NK-92 treated with Interleukin-12 subunit alpha and Interleukin-12 subunit beta, amount 100 ng/mL, for 24 hours (cell line): ENCODE data around the gene CDCA3.
"Not testable (repeated sequence)": the region's sequence is repeated elsewhere in the genome, so short reads cannot be mapped to it uniquely, and the experiment has no call there.

Experiments
- DNase-seq: peaks from one replicate; lab custom pipeline; 2025; lab: John Stamatoyannopoulos, UW

CDCA3 gene

DNA sequence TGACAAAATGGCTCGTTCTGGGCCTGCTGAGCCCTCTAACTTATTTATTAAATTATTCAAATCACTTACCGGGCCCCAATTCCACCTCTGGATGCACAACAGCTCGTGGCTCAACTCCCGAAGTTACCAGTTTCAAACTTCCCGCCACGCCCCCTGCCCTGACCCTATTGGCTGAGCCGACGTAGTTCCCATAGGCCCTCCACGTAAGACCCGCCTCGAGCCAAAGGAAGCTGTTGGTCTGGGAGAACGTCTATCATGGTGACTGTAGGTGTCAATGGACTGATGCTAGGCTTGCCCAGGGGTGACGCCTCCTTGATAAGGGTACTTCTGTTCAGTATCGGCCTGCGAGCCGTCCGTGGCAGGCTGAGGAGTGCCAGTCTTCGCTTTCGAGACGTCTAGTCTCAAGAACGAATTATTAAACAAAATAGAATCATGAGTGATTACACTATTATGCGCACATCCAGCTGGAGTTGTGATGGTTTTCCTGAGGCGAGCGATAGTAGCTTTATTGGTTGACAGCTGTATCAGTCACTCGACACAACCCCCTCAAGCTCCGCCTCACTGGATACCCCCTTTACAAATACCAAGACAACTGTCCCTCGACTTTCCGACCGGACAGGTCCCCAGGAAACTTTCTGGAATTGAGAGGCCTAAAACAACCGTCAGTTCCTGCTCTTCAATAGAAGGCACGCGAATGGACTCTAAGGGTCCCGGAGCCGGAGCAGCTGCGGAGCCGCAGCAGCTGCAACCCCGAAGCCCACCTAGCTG, at the start of gene CDCA3:
TSS of gene CDCA3 (minus strand) at position 134 of the 768 bp plus-strand sequence. CDS start 334 bp downstream, outside the sequence.
- DNase-seq = peak; percentile 78

DNA sequence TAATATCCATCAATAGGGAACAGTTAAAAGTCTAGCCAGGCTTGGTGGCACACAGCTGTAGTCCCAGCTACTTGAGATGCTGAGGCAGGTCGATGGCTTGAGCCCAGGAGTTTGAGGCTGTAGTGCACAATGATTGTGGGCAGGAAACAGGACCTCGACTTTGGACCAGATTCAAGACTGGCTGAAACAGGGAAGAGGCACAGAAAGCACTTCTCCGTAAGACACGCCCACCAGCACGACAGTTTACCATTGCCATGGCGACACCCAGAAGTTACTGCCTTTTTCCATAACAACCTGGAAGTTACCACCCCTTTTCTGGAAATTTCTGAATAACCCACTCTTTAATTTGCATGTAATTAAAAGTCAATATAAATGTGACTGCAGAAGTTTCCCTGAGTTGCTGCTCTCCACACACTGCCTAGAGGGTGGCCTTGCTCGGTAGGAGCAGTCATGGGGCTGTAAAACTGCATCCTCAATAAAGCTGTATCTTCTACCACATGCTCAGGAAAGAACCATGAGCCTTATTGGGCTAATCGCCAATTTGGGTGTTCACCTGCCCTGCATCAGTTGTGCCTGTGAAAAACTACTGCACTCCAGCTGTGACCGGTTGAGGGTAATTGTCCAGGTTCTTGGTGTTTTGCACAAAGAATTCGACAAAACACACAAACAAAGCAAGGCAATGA, 48.9 kb upstream of the CDCA3 start:
- DNase-seq = no peak

DNA sequence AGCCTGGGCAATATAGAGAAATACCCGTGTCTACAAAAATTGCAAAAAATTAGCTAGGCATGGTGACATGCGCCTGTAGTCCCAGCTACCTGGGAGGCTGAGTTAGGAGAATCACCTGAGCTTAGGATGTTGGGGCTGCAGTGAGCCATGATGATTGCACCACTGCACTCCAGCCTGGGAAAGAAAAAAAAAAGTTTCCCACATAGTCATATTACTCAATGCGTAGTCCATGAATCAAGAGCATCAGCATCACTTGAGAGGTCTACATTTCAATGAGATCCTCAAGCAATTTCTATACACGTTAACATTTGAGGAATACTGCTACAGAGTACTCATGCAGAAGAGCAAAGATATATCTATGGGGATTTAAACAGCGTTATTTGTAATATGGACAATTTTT, 48.3 kb upstream of the CDCA3 start:
- DNase-seq = no peak

DNA sequence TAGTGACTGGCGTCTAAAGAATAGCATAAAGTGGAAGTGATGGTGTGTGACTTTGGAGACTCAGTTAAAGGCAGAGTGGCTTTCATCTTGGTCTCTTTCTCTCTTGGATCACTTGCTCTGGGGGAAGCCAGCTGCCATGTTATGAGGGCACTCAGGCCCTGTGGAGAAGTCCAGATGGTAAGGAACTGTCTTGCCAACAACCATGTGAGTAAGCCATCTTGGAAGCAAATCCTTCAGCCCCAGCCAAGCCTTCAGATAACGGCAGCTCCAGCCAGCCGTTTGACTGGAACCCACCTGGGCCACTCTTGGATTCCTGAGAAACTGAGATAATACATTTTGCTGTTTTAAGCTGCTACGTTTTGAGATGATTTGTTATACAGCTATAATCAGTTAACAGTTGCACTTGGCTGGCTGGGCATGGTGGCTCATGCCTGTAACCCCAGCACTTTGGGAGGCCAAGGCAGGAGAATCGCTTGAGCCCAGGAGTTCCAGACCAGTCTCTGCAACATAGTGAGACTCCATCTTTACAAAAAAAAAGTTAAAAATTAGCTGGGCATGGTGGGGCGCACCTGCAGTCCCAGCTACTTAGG, 45.9 kb upstream of the CDCA3 start:
- no peak for DNase-seq

DNA sequence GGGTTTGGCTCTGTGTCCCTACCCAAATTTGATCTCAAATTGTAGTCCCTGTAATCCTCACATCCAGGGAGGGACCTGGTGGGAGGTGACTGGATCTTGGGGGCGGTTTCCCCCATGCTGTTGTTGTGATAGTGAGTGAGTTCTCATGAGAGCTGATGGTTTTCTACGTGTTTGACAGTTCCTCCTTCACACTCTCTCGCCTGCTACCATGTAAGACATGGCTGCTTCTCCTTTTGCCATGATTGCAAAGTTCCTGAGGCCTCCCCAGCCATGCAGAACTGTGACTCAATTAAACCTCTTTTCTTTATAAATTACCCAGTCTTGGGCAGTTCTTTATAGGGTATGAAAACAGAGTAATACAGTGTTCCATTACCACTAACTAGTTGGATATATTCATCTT, 43.2 kb upstream of the CDCA3 start:
- DNase-seq = no peak

DNA sequence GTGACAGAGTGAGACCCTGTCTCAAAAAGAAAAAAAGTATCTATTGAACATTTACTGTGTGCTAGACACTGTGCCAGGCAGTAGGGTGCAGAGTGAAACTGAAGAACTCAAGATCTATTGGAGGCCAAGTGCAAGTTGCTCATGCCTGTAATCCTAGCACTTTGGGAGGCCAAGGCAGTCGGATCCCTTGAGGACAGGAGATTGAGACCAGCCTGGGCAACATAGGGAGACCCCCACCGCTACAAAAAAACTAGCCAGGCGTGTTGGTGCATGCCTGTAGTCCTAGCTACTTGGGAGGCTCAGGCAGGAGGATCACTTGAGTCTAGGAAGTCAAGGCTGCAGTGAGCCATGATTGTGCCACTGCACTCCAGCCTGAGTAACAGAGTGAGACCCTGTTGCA, 41.6 kb upstream of the CDCA3 start:
- DNase-seq = not testable (repeated sequence)

DNA sequence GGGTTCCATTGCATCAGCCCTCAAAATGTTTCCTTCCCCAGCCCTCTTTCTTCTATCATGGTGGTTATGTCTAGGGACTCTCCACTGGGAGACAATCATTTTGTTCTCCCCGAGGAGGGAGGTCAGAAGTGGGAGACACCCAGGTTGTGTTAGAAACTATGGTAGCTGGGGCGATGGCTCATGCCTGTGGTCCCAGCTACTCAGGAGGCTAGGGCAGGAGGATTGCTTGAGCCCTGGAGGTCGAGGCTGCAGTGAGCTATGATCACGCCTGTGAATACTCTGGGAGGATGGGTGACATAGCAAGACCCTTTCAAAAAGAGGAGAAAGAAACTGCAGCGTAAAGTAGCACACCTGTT, 40.5 kb upstream of the CDCA3 start:
- no peak for DNase-seq

DNA sequence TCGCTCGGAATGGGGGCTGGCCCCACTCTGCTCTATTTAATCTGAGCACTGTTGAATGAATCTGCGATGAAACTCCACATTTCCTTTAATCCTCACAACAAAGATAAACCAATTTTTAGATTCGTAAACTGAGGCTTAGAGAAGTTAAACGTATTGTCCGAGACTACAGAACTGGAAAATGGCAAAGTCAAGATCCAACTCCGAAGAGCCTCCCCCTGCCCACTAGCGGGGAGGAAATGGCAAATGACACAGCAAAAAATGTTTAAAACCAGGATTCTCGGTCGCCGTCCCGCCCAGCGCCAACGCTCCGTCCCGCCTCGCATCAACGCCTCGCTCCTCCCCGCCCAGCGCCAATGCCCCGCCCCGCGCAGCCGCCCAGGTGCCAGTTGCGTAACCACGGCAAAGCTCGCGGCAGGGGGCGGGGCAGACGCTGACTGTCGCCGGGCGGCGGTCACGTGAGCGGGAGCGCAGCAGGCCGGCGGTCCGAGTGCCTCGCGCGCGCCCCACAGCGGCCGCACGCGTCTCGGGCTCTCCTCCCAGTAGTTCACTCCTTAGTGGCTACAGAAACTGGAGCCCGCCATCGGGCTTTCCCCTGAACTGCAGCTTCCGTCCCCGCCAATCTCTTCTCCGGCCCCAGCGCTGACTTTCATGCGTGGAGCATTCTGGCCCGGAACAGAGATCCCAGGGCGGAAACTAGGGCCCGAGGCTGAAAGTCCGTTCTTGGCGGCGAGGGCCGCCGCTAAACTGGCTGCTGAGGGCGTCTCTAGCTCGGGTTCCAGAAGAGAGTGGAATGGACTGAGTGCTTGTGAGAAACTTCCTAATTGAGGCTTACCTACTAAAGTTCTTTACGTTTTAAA, 39.9 kb upstream of the CDCA3 start:
- DNase-seq = peak; percentile 82

DNA sequence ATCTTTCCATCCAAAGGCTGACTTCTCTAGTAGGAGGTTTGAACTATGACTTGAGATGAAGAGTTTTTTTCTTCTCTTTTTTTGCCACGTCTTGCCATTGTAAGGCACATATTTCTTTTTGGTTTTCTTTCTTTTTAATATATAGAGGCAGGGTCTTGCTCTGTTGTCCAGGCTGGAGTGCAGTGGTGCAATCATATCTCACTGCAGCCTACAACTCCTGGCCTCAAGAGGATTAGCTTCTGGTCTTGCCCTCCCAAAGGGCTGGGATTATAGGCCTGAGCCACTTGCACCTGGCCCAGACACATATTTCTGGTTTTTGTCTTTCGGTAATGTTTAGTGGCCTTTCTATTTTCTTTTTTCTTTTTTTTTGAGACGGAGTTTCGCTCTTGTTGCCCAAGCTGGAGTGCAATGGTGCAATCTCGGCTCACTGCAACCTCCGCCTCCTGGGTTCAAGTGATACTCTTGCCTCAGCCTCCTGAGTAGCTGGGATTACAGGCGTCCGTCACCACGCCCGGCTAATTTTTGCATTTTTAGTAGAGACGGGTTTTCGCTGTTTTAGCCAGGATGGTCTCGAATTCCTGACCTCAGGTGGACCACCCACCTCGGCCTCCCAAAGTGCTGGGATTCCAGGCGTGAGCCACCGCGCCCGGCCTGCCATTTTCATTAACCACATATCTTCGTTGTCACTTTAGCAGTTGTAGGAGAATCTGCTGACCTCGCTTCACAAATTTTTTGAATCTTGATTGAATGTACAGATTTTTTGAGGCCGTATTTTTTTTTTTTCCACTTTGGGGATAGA, 38.9 kb upstream of the CDCA3 start:
- not testable (repeated sequence) for DNase-seq

DNA sequence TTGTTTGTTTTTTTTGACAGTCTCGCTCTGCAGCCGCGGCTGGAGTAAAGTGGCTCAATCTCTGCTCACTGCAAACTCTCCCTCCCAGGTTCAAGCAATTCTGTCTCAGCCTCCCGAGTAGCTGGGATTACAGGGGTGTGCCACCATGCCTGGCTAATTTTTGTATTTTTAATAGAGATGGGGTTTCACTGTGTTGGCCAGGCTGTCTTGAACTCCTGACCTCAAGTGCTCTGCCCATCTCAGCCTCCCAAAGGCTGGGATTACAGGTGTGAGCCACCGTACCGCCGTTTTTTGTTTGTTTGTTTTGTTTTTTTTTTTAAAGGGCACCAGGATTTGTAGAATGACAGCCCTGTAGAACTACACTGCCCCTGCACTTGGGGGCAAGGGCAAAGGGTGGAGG, 37.7 kb upstream of the CDCA3 start:
- DNase-seq = not testable (repeated sequence)

DNA sequence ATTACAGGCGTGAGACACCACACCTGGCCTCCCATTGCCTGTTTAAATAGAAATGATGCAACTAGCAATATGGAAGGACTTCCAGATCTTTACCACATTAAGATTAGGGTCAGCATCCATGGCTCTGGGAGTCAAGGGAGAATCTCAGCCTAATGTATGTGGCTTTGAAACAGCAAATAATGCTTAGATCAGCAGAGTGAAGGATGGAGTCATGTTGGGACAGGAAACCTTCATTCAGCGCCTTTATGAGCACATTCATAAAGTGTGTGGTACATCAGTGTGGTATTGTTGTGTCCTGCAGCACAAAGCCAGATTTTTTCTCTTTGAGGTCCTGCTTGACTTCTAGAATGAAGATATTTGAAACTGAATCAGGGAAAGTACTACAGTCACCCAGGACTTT, 37.3 kb upstream of the CDCA3 start:
- DNase-seq = no peak

DNA sequence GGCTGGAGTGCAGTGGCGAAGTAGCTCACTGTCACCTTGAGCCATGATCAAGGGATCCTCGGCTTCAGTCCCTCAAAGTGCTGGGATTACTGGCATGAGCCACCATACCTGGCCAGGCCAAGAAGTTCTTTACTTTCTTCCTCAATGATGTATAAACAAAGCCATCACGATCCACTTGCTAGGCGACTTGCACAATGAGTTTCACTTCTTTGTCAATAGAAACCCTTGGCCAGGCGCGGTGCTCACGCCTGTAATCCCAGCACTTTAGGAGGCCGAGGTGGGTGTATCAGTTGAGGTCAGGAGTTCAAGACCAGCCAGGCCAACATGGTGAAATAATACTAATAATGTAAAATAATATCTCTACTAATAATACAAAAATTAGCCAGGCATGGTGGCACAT, 36.4 kb upstream of the CDCA3 start:
- DNase-seq = no peak

DNA sequence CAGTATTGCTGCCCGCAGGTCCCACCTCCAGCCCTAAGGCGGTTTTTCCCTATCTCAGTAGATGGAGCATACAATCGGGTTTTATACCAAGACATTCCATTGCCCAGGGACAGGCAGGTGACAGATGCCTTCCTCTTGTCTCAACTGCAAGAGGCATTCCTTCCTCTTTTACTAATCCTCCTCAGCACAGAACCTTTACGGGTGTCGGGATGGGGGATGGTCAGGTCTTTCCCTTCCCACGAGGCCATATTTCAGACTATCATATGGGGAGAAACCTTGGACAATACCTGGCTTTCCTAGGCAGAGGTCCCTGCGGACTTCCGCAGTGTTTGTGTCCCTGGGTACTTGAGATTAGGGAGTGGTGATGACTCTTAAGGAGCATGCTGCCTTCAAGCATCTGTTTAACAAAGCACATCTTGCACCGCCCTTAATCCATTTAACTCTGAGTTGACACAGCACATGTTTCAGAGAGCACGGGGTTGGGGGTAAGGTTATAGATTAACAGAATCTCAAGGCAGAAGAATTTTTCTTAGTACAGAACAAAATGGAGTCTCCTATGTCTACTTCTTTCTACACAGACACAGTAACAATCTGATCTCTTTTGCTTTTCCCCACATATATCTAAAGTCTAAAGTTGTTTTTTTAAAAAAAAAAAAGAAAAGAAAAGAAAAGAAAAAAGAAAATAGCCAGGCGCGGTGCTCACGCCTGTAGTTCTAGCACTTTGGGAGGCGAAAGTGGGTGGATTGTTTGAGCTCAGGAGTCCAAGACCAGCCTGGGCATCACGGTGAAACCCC, 35.3 kb upstream of the CDCA3 start:
- DNase-seq = not testable (repeated sequence)

DNA sequence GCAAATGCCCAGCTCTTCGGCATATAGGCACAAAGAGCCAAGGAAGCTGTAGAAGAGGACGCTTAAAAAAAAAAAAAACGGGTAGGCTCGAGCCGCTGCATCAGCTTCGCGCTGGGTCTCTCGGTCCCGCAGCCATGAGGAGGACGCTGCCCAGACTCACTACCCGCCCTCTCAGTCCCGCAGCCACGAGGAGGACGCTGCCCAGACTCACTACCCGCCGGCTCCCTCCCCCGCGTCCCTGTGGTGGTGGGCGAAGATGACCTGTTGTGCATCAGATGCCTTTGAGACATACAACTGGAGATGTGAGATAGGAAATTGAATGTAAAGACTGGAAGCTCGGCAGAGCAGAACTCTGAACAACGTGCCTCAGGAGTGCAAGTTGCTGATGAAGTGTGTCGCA, 33.5 kb upstream of the CDCA3 start:
- DNase-seq = no peak

DNA sequence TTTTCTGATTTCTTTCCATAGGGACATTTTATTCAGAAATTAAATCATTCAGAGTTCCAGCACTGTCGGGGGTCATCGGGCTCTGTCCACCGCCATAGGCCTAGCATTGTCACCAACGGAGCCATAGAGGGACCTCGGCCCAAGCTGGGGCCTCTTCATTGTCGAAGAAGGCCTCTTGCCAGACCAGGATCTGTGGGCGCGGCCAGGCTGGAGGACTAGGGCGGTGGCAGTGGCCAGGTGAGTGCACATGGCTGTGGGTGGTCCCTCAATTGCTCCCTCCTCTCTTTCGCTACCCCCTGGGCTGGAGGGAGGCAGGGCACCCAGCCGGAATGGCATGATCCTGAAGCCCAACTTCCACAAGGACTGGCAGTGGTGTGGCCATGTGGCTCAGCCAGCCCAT, 32.6 kb upstream of the CDCA3 start:
- DNase-seq = no peak

DNA sequence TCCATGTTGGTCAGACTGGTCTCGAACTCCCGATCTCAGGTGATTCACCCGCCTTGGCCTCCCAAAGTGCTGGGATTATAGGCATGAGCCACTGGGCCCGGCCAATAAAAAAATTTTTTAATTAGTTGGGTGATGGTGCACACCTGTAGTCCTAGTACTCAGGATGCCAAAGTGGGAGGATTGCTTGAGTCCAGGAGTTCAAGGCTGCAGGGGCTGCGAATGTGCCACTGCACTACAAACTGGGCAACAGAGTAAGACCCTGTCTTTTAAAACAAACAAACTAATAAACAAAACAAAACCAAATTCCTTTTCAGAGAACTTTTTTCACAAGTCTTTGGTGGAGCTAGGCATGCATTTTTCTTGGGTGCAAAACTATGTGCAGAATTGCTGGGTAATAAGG, 32.2 kb upstream of the CDCA3 start:
- no peak for DNase-seq

DNA sequence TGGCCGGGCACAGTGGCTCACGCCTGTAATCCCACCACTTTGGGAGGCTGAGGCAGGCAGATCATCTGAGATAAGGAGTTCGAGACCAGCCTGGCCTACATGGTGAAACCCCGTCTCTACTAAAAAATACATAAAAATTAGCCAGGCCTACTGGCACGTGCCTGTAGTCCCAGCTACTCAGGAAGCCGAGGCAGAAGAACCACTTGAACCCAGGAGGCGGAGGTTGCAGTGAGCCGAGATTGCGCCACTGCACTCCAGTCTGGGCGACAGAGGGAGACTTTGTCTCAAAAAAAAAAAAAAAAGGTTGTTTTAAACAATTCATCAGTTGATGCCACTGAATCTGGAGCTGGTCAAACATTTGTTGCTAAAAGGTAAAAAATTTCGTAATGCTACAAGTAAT, 28.7 kb upstream of the CDCA3 start:
- DNase-seq = not testable (repeated sequence)

DNA sequence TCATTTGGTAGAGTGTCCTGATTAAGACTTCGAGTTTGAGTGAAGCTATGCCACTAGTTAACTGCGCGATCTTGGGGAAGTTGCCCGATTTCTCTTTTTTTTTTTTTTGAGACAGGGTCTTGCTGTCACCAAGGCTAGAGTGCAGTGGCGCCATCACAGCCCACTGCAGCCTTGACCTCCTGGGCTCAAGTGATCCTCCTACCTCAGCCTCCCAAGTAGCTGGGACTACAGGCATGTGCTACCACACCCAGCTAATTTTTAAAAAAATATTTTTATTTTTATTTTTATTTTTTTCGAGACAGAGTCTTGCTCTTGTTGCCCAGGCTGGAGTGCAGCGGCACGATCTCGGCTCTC, 22.9 kb upstream of the CDCA3 start:
- not testable (repeated sequence) for DNase-seq

DNA sequence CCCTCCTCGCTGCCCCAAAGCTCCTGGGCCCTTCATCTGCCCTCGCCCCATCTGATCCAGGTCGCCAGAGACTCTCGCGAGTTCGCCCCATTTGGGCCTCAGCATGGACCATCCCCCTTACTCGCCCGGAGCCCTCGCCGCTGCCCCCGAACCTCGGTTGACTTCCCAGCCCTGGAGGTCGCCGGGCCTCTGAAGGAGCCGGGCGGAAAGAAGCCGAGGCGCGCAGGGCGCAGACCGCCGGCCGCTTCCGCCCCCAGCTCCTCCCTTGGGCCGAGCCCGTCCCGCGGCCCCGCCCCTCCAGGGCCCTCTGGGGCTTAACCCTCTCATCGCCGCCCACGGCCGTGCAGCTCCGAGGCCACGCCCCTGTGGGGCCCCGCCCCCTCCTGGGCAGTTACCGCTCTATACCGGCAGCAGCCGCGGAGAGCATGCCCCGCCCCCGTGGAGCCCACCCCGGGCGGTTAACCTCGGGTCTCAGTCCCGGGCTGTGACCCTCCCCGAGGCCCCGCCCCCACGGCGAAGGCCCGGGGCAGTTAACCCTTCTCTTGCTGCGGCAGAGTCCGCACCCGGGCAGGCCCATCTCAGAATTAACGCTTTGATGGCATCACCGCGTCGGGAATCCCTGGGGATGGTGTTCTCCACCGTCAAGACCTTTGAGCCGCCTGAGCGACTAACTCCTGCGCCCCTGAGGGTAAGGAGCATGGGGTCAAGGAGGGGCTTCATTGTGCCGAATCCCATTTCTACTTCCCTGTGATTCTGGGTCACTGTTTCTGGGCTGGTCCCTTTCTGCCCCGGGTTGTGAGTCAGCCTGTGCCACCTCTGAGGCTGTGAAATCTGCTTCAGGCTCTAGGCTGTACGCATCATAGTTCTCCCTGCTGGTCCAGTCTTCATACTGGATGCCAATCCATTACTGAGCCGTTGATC, 22.3 kb upstream of the CDCA3 start, which contains the start of gene SPSB2:
TSS of gene SPSB2 (minus strand) at position 210 of the 921 bp plus-strand sequence. CDS start 402 bp downstream, outside the sequence.
- peak; percentile 79 for DNase-seq
